Small intestine (tissue), 7 donors: ENCODE data around the gene FSIP1. TPM values are rescaled to one million over a fixed set of nuclear protein-coding genes. Genes with fewer than 3 reads are reported as not detected.

Experiments
- DNase-seq, 2 donors: peaks; one replicate each; pipeline versions ENCODE4 v3.0.0 to v3.0.0-alpha.2; 2013
- FAIRE-seq: peaks from 2 replicates; lab custom pipeline; 2012; peaks lifted over from hg19 to GRCh38; lab: Jason Lieb, UNC
- H3K27ac ChIP-seq, 3 donors: one replicate each; pipeline ENCODE4 v1.5.1; 2013; ENCODE audit warnings: low read length in 2 of 3, mild to moderate bottlenecking in 2 of 3, control low read depth in 1 of 3, inconsistent platforms in 1 of 3, low read depth in 1 of 3, moderate library complexity in 1 of 3
- H3K27me3 ChIP-seq, 3 donors: one replicate each; pipeline ENCODE4 v1.6.1; 2013; ENCODE audit warnings: low read length in 3 of 3, inconsistent platforms in 1 of 3; ENCODE audit not compliant: control insufficient read depth in 3 of 3, insufficient read depth in 3 of 3
- H3K36me3 ChIP-seq, 3 donors: one replicate each; pipeline ENCODE4 v1.6.1; 2013; ENCODE audit warnings: low read length in 3 of 3, inconsistent platforms in 1 of 3, low read depth in 1 of 3, mild to moderate bottlenecking in 1 of 3, moderate library complexity in 1 of 3; ENCODE audit not compliant: control insufficient read depth in 3 of 3, insufficient read depth in 2 of 3
- H3K4me1 ChIP-seq, 3 donors: one replicate each; pipeline ENCODE4 v1.6.1; 2013; ENCODE audit warnings: low read length in 2 of 3, inconsistent platforms in 1 of 3, low read depth in 1 of 3, mild to moderate bottlenecking in 1 of 3, moderate library complexity in 1 of 3; ENCODE audit not compliant: control insufficient read depth in 3 of 3, insufficient read depth in 2 of 3
- H3K4me3 ChIP-seq, 3 donors: one replicate each; pipeline ENCODE4 v1.5.1; 2013; ENCODE audit warnings: low read length in 3 of 3, control low read depth in 1 of 3, inconsistent platforms in 1 of 3, low read depth in 1 of 3, mild to moderate bottlenecking in 1 of 3, moderate library complexity in 1 of 3
- H3K9me3 ChIP-seq, 2 donors: one replicate each; pipeline ENCODE4 v1.6.1; 2013; ENCODE audit warnings: low read depth in 1 of 2, low read length in 1 of 2; ENCODE audit not compliant: control insufficient read depth in 2 of 2, insufficient read depth in 1 of 2
- WGBS, 3 donors: extraction: QIAGEN DNeasy Blood & Tissue Kit; methylation state at CpG; one replicate each; pipeline ENCODE4 v1.1.7; 2013; 5-methylcytosine and 5-hydroxymethylcytosine counted together
- polyA plus RNA-seq, 4 donors: library from polyadenylated mRNA; stranded (reverse) in 3 of 4; unstranded in 1 of 4; fragments of 200-250 nt in 3 of 4; fragments of 120-200 nt in 1 of 4; gene quantifications; one replicate each; pipeline versions ENCODE4 v1.2.1 to v1.2.3, GENCODE V29; 2013
- donor health status: healthy with polysubstance abuse.
- donor health status: control.
- donor health status: control.
- donor health status: Bipolar disorder and iron deficiency.
- donor health status: healthy.

Gene FSIP1
- polyA plus RNA-seq, 4 donors, result 0.12 to 0.72 TPM; not detected in 2

DNA sequence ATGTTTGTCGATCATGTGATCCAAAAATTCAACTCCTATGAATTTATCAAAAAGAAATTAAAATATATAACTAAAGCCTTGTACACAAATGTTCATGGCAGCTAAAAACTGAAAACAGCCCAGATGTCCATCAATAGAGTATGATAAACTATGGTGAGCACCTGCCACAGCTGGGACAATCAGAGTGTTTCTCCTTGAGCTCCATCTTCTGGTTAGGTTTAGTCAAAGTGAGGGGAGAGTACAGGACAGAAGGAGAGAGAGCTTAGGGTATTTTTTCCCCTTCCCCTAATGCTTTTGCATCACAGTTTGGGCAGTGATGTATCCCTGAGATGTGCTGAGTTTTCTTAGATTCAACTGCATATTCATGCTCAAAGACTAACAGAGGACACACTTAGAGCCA is 65.5 kb downstream of the FSIP1 start:
- FAIRE-seq (no peak), DNase-seq (no peak)
- no peak overlapping the region for H3K4me3 ChIP-seq
- H3K27ac ChIP-seq, result no peak overlapping the region
- no peaks in the 10 kb centered on the region for H3K9me3 ChIP-seq
- H3K36me3 ChIP-seq, result peaks cover 0 to 1% (median 0%) of the 10 kb centered on the region in 3 donors
- 93 to 96% (median 95%) methylated on average over 1 of the region's 1 CpG for WGBS, 3 donors
- H3K4me1 ChIP-seq, result no peaks in the 10 kb centered on the region
- H3K27me3 ChIP-seq, result no peaks in the 10 kb centered on the region

DNA sequence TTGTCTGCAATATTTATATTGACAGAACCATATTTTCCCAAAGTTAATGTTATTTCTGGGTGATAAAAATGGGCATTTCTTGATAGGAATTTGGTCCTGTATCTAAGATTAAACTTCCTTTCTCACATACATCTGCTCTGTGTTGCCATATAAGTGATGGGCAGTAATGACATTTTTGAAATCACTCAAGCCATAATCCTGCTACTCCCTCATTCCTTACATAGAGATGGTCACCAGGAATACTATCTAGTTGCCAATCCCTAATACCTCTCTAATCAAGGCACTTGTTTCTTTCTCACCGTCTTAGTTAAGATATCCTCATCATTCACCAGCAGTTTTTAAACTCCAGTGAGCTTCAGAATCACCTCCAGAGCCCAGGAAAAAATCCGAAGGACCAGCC is 68.4 kb downstream of the FSIP1 start:
- FAIRE-seq, result no peak

DNA sequence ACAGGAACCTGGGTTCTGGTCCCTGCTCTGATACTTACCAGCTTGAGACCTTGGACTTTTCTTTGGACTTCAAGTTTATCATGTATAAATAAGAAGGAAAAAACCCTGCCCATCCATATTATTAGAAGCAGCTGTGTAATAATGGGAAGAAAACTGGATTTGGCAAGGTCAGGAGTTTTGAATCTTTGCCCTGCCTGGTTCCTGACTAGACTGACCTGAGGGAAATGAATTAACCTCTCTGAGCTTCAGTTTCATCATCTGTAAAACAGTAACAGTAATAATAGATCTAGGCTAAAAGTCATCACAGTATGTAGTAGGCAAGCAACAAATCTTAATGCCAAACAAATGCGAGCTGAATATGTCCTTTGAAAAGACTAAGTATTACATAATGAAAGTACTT is 68.8 kb downstream of the FSIP1 start:
- FAIRE-seq (no peak), DNase-seq (no peak)
- no peak overlapping the region for H3K4me3 ChIP-seq
- no peak overlapping the region for H3K27ac ChIP-seq
- H3K36me3 ChIP-seq, result peaks cover 0 to 1% (median 0%) of the 10 kb centered on the region in 3 donors
- H3K27me3 ChIP-seq, result no peaks in the 10 kb centered on the region
- H3K4me1 ChIP-seq, result no peaks in the 10 kb centered on the region
- 67 to 93% (median 86%) methylated on average over 1 of the region's 1 CpG for WGBS, 3 donors
- H3K9me3 ChIP-seq, result no peaks in the 10 kb centered on the region

More for the DNA sequence above, 68.4 kb downstream of the FSIP1 start:
- no peaks in the 10 kb centered on the region for H3K27me3 ChIP-seq
- no peak overlapping the region for H3K4me3 ChIP-seq
- no peak for DNase-seq
- no peaks in the 10 kb centered on the region for H3K9me3 ChIP-seq
- no peaks in the 10 kb centered on the region for H3K4me1 ChIP-seq
- WGBS, 3 donors, result 68 to 80% (median 79%) methylated on average over 2 of the region's 2 CpGs
- no peak overlapping the region for H3K27ac ChIP-seq
- peaks cover 0 to 1% (median 0%) of the 10 kb centered on the region in 3 donors for H3K36me3 ChIP-seq

DNA sequence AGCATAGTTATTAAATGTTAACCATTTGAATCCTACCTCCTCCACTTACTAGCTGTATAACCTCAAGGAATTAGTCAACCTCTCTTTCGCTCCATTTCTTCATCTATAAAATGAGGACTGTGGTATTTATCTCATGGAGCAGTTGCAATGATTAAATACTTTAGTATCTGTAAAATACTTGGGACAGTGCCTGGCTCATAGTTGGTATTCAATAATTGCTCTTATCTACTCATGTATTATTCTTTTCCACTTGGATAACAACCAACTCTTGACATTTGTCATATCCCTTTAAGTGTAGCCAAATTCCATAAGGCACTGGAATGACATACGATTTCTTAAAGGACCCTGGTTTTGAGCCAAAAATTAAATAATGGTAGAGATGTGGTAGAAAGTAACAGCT is 72.0 kb downstream of the FSIP1 start:
- DNase-seq (no peak), FAIRE-seq (no peak)
- Histone ChIP-seq H3K9me3 (no peaks in the 10 kb centered on the region), H3K4me1 (no peaks in the 10 kb centered on the region), H3K27me3 (no peaks in the 10 kb centered on the region), H3K36me3 (peaks cover 0 to 1% (median 0%) of the 10 kb centered on the region in 3 donors), H3K27ac (no peak overlapping the region), H3K4me3 (no peak overlapping the region)
- WGBS, 3 donors, result 16 to 32% (median 28%) methylated on average over 2 of the region's 2 CpGs

DNA sequence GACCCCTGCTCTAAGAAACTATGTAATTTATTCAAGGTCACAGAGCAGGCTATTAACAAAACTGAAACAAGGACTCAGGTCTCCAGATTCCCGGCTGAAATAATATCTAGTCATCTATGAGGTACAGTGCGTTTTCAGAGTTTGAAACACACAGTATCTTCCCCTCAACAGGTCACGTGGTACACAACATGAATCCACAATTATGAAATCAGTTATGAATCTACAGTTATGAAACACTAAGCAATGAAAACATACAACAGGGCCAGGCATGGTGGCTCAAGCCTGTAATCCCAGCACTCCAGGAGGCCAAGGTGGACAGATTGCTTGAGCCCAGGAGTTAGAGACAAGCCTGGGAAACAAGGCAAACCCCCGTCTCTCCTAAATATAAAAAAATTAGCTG is 72.7 kb downstream of the FSIP1 start:
- H3K36me3 ChIP-seq, result no peaks in the 10 kb centered on the region
- H3K27me3 ChIP-seq, result no peaks in the 10 kb centered on the region
- no peak for DNase-seq
- no peak for FAIRE-seq
- H3K4me3 ChIP-seq, result no peak overlapping the region
- H3K4me1 ChIP-seq, result no peaks in the 10 kb centered on the region
- 72 to 88% (median 87%) methylated on average over 4 of the region's 4 CpGs for WGBS, 3 donors
- no peaks in the 10 kb centered on the region for H3K9me3 ChIP-seq
- no peak overlapping the region for H3K27ac ChIP-seq

DNA sequence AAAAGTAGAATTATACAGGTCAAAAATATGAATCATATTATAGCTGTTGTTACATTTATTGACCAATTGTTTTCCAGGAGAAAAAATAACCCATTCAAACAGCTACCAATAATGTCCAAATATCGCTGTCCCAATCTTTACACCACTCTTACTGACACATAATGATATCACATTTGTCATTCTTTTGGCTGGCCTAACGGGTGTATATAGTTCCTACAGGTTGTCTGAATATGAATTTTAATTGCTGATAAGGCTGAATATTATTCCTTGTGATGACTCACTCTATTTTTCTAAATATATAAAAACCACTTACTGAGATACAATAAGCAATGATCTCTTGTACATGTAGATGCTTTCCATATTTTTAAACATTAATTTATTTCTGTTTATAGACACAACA is 76.4 kb downstream of the FSIP1 start:
- Histone ChIP-seq H3K27ac (no peak overlapping the region), H3K27me3 (no peaks in the 10 kb centered on the region), H3K36me3 (no peaks in the 10 kb centered on the region), H3K4me3 (no peak overlapping the region), H3K4me1 (no peaks in the 10 kb centered on the region), H3K9me3 (no peaks in the 10 kb centered on the region)
- WGBS, 3 donors, result 55 to 73% (median 70%) methylated on average over 2 of the region's 2 CpGs
- no peak for FAIRE-seq
- DNase-seq, result no peak

DNA sequence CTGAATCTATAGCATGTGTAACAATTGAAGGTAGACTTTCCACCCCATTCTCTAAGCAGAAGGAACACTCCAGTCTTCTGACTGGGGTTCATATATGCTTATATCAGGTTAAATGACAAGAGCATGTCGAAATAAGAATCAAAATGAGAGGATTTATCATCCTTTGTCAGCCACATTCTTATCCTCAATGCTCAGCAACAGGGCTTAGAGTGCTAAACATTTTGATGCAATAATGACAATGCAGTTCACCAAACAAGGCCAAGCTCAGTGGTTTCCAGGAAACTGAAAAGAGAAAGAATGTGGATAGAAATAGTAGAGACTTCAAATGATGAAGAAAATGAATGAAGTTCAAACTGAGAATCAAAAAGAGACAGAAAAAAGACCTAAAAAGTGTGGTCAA is 78.0 kb downstream of the FSIP1 start:
- no peaks in the 10 kb centered on the region for H3K9me3 ChIP-seq
- no peak for DNase-seq
- no peak for FAIRE-seq
- no peaks in the 10 kb centered on the region for H3K36me3 ChIP-seq
- 30 to 54% (median 42%) methylated on average over 1 of the region's 1 CpG for WGBS, 3 donors
- H3K27ac ChIP-seq, result no peak overlapping the region
- H3K4me1 ChIP-seq, result no peaks in the 10 kb centered on the region
- no peaks in the 10 kb centered on the region for H3K27me3 ChIP-seq
- H3K4me3 ChIP-seq, result no peak overlapping the region

DNA sequence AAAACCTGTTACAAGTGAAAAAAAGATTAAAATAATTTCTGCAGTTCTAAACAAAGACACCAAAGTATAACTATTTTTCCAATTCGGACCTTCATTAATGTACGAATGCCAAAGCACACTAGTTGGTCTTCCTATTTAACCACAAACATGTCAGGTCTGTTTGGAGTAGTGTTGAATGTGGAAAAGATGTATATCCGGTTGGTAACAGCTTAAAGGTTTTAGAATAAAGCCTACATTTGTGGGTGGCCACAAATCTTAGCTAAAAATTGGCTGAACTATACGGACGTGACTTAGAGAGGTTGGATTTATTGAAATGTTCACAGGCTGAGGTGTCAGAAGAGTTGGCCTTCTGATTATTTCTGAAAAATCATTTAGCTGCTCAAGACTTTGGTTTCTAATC is 78.4 kb downstream of the FSIP1 start:
- H3K4me1 ChIP-seq, result no peaks in the 10 kb centered on the region
- H3K27me3 ChIP-seq, result no peaks in the 10 kb centered on the region
- DNase-seq (no peak), FAIRE-seq (no peak)
- H3K36me3 ChIP-seq, result no peaks in the 10 kb centered on the region
- 90 to 98% (median 97%) methylated on average over 5 of the region's 5 CpGs for WGBS, 3 donors
- H3K27ac ChIP-seq, result no peak overlapping the region
- H3K4me3 ChIP-seq, result no peak overlapping the region
- H3K9me3 ChIP-seq, result no peaks in the 10 kb centered on the region

DNA sequence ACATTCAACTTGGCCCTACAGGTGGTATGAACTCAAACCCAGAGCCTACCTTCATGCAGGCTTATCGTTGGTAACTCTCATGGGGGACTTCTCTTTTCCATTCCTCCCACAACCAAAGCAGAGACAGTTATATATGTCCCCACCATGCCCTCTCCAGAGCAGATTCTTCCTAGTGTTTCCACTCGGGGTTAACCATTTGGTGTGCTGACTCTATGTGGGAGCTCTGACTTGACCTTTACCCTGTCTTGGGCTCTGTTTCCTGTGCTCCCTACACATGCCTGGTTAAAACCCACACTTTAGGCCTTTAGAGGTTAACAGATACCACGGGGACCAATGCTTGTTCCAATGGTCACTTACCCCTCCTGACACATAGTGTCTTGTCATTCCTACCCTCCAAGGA is 80.7 kb downstream of the FSIP1 start:
- Histone ChIP-seq H3K27ac (no peak overlapping the region), H3K9me3 (no peaks in the 10 kb centered on the region), H3K27me3 (no peaks in the 10 kb centered on the region), H3K36me3 (no peaks in the 10 kb centered on the region), H3K4me3 (no peak overlapping the region), H3K4me1 (no peaks in the 10 kb centered on the region)
- 78 to 86% (median 79%) methylated on average over 3 of the region's 3 CpGs for WGBS, 3 donors
- no peak for FAIRE-seq
- DNase-seq, result no peak
